ENCODE measurements around the gene RBX1.

GRCh38 chr22:40904101-40904500 is 47.1 kb upstream of the RBX1 start:
- TF ChIP-seq CTCF (IDR thresholded peaks at IDR 0.05) (no peak), POLR2A (IDR thresholded peaks at IDR 0.05) (no peak)

All from suprapubic skin (tissue), 3 donors.